BLaER1 (cell line): ENCODE results near the gene TXNL4B.

Source experiments
- H3K27ac ChIP-seq: shearing (Covaris generic); formaldehyde crosslinking; 2 replicates; pipeline ENCODE4 v1.8.1; 2022
- H3K27me3 ChIP-seq: shearing (Covaris generic); formaldehyde crosslinking; 2 replicates; pipeline ENCODE4 v1.8.1; 2022
- H3K36me3 ChIP-seq: shearing (Covaris generic); formaldehyde crosslinking; 2 replicates; pipeline ENCODE4 v1.8.1; 2022
- H3K4me1 ChIP-seq: shearing (Covaris generic); formaldehyde crosslinking; 2 replicates; pipeline ENCODE4 v1.8.1; 2022
- H3K4me2 ChIP-seq: shearing (Covaris generic); formaldehyde crosslinking; 2 replicates; pipeline ENCODE4 v1.8.1; 2022
- H3K4me3 ChIP-seq: shearing (Covaris generic); formaldehyde crosslinking; 2 replicates; pipeline ENCODE4 v1.8.1; 2022
- H3K9ac ChIP-seq: shearing (Covaris generic); formaldehyde crosslinking; 2 replicates; pipeline ENCODE4 v1.8.1; 2022
- H3K9me3 ChIP-seq: shearing (Covaris generic); formaldehyde crosslinking; 2 replicates; pipeline ENCODE4 v1.8.1; 2022
- H4K20me1 ChIP-seq: shearing (Covaris generic); formaldehyde crosslinking; 2 replicates; pipeline ENCODE4 v1.8.1; 2022
- Cebpa-rat ChIP-seq: shearing (Covaris generic); IDR thresholded peaks from 2 replicates; pipeline ENCODE4 v1.8.1; 2022

The TXNL4B gene

DNA sequence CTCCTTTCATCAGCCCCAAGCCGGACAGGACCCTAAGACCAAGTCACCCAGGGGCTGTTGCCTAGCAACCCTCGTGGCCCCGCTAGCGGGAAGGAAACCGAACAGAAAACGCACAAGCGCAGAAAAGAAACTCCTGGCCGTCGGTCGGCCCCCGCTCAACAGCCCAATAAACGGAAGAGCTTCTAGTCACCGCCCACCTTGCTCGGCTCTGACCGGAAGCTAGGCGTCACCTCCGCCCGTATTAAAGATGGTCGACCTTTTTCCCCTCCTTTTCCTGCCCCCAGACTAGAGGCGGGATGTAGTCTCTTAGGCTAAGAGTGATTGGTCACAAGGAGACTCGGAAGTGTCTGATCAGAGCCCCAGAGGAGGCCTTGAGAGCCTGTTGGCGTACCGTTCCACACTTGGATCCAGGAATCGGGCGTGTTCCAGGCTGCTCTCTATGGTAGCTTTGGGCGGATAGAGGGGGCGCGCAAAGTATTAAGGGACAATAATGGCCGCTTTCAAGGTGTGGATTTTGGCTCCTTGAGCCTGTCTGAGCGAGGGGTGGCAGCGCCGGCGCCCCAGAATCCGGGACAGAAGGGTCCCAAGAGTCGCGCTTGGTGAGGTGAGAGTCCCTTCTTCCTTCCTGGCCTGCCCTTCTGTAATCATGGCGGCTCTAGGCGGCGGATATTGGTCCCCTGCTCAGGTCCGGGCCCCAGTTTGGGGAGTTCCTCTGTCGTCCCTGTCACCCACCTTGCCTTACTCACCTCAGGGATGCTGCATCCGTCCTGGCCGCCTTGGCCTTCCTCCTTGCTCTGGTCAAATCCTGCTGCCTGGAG lies at the start of gene TXNL4B, which contains the start of gene DHX38:
Gene TXNL4B (minus strand): TSS at position 173 of the 818 bp plus-strand sequence. CDS start 2,871 bp downstream, outside the sequence.
Gene DHX38 (plus strand): TSS at position 400 of the 818 bp plus-strand sequence. CDS start 2,311 bp downstream, outside the sequence.
- Histone ChIP-seq H3K4me2 (peak within 1 kb of the TSS; percentile 97), H3K9me3 (no peaks in the 10 kb centered on the region), H3K27me3 (no peaks in the 10 kb centered on the region), H4K20me1 (peaks cover 77% of the 10 kb centered on the region), H3K27ac (peak within 1 kb of the TSS; percentile 88), H3K36me3 (peaks cover 58% of the 10 kb centered on the region), H3K9ac (peak within 1 kb of the TSS; percentile 90), H3K4me1 (peaks cover 40% of the 10 kb centered on the region), H3K4me3 (peak within 1 kb of the TSS; percentile 96)
- no peak for TF ChIP-seq Cebpa-rat

DNA sequence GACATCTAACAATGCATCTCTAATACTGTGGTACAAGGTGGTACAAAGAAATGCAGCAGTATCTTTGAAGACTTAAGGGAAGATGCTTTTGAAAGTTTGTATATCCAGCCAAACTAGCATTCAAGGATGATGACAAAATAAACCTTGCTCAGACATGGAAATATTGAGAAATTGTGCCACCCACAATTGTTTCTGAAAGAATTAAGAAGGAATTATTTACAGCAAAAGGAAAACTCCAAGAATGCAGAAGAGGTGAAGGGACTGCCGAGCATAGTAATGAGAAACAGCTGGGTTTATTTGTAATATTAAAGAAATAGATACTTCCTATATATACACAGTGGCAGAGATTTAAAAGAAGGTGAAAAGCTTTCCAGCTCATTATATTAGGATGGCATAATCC lies 49.1 kb upstream of the TXNL4B start:
- H3K36me3 ChIP-seq: no peaks in the 10 kb centered on the region
- H3K9ac ChIP-seq: no peak overlapping the region
- H3K9me3 ChIP-seq: peaks cover 5% of the 10 kb centered on the region; the same call in 1 of the 2 replicates
- TF ChIP-seq Cebpa-rat: no peak
- no peaks in the 10 kb centered on the region for H3K27me3 ChIP-seq
- peaks cover 15% of the 10 kb centered on the region for H3K4me1 ChIP-seq
- no peak overlapping the region for H3K27ac ChIP-seq
- no peak overlapping the region for H3K4me2 ChIP-seq
- H3K4me3 ChIP-seq: no peak overlapping the region
- H4K20me1 ChIP-seq: no peaks in the 10 kb centered on the region

DNA sequence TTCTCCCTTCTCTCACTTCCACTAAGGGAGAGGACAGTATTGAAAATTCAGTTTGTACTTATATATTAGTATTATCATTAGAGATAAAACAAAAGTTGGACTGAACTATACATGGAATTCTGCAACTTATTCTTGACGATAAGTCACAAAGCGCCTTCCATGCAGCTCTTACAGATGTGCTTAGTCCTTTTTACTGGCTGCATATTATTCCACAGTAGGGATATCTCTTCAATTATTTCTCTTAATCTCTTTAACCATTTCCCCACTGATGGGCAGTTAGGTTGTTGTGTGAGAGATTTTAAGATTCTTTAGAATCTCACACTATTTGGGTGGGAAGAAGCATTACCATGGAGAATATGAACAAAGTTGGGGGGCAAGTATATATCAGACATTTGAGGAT lies 46.5 kb upstream of the TXNL4B start:
- Histone ChIP-seq H3K4me3 (no peak overlapping the region), H3K9me3 (no peaks in the 10 kb centered on the region), H3K27ac (no peak overlapping the region), H3K27me3 (no peaks in the 10 kb centered on the region), H3K4me1 (peaks cover 15% of the 10 kb centered on the region), H4K20me1 (no peaks in the 10 kb centered on the region), H3K36me3 (no peaks in the 10 kb centered on the region), H3K4me2 (no peak overlapping the region), H3K9ac (no peak overlapping the region)
- no peak for TF ChIP-seq Cebpa-rat

GRCh38 chr16:72138064-72138572 lies 44.7 kb upstream of the TXNL4B start:
- H3K4me1 ChIP-seq: peaks cover 15% of the 10 kb centered on the region
- H3K4me2 ChIP-seq: no peak overlapping the region
- H3K4me3 ChIP-seq: no peak overlapping the region
- H3K9me3 ChIP-seq: no peaks in the 10 kb centered on the region
- no peak for TF ChIP-seq Cebpa-rat
- no peak overlapping the region for H3K27ac ChIP-seq
- H3K9ac ChIP-seq: no peak overlapping the region
- H3K36me3 ChIP-seq: no peaks in the 10 kb centered on the region
- H4K20me1 ChIP-seq: no peaks in the 10 kb centered on the region
- H3K27me3 ChIP-seq: no peaks in the 10 kb centered on the region

DNA sequence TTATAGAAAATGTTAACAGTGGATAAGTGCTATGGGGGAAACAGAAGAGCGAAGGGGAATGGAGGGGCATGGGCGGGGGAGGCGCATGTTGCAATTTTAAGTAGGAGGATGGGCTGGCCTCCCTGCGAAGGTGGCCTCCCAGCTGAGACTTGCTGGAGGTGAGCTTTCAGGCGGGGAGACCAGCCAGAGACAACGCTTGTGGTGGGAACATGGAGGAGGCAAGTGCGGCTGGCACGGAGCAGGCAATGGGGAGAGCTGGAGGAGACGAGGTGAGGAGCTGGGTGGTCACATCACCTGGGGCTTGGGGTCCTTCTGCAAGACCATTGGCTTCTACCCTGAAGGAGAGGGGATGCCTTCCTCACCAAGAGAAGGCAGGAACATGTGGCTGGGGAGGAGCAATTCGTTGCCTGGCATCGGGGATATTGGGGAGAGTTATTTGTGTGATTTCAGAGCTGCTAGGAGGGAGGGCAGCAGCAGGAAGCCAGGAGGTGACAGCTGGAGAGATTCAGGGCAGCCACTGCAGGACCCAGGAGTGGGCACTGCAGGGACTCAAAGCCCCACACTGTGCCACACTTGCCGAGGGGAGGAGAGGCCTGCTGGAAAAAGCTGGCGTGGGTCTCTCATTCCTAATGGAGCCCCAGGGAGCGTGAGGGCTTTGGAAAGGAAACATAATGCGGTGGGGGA lies 44.1 kb upstream of the TXNL4B start:
- Histone ChIP-seq H3K36me3 (no peaks in the 10 kb centered on the region), H3K27ac (no peak overlapping the region), H3K9me3 (no peaks in the 10 kb centered on the region), H3K4me1 (peaks cover 15% of the 10 kb centered on the region), H3K4me2 (no peak overlapping the region), H3K27me3 (no peaks in the 10 kb centered on the region), H3K9ac (no peak overlapping the region), H4K20me1 (no peaks in the 10 kb centered on the region), H3K4me3 (no peak overlapping the region)
- TF ChIP-seq Cebpa-rat: no peak

- no peak overlapping the region for H3K9ac ChIP-seq
- no peaks in the 10 kb centered on the region for H4K20me1 ChIP-seq
- no peak overlapping the region for H3K27ac ChIP-seq
- no peak overlapping the region for H3K4me3 ChIP-seq
- H3K27me3 ChIP-seq: no peaks in the 10 kb centered on the region
- no peak for TF ChIP-seq Cebpa-rat
- H3K9me3 ChIP-seq: no peaks in the 10 kb centered on the region
- no peaks in the 10 kb centered on the region for H3K36me3 ChIP-seq
- no peak overlapping the region for H3K4me2 ChIP-seq
- H3K4me1 ChIP-seq: peaks cover 13% of the 10 kb centered on the region
Observed at GRCh38 chr16:72134507-72134906, 41.1 kb upstream of the TXNL4B start.

GRCh38 chr16:72132726-72133125 lies 39.3 kb upstream of the TXNL4B start:
- no peak overlapping the region for H3K27ac ChIP-seq
- H3K4me1 ChIP-seq: no peaks in the 10 kb centered on the region
- no peaks in the 10 kb centered on the region for H3K36me3 ChIP-seq
- no peak for TF ChIP-seq Cebpa-rat
- no peaks in the 10 kb centered on the region for H3K27me3 ChIP-seq
- H3K9ac ChIP-seq: no peak overlapping the region
- H3K4me3 ChIP-seq: no peak overlapping the region
- H3K9me3 ChIP-seq: no peaks in the 10 kb centered on the region
- no peak overlapping the region for H3K4me2 ChIP-seq
- no peaks in the 10 kb centered on the region for H4K20me1 ChIP-seq

DNA sequence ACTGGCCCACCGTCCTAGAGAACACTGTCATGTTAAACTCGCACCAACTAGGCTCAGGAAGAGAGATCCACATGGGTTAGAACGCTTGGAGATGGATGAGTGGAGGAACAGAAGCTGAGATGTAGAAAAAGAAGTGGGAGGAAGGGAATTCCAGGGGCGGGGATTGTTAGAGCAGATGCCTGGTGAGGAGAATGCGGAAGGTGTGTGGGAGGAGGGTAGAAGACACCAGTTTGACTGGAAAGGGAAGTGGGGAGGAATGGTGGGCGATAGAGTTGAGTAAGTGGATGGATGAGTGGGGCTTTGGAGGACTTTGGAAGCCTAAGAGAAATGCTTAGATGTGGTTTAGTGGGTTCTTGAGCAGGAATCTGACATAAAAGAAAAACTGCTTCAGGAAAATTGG lies 37.6 kb upstream of the TXNL4B start:
- H3K4me3 ChIP-seq: no peak overlapping the region

GRCh38 chr16:72129976-72130656 lies 36.7 kb upstream of the TXNL4B start:
- Histone ChIP-seq H3K4me3 (no peak overlapping the region), H3K9ac (no peak overlapping the region), H4K20me1 (no peaks in the 10 kb centered on the region), H3K27me3 (no peaks in the 10 kb centered on the region), H3K36me3 (no peaks in the 10 kb centered on the region), H3K27ac (no peak overlapping the region), H3K4me1 (peaks cover 12% of the 10 kb centered on the region), H3K4me2 (no peak overlapping the region), H3K9me3 (no peaks in the 10 kb centered on the region)
- no peak for TF ChIP-seq Cebpa-rat

More for the DNA sequence above, 37.6 kb upstream of the TXNL4B start:
- Histone ChIP-seq H4K20me1 (no peaks in the 10 kb centered on the region), H3K36me3 (no peaks in the 10 kb centered on the region), H3K4me1 (0 out of 2 replicates have a peak, but pooled peaks cover 3% of the 10 kb centered on the region), H3K4me2 (no peak overlapping the region), H3K9ac (no peak overlapping the region), H3K9me3 (no peaks in the 10 kb centered on the region), H3K27ac (no peak overlapping the region), H3K27me3 (no peaks in the 10 kb centered on the region)
- no peak for TF ChIP-seq Cebpa-rat
